Measurements from ENCODE around the gene PLEKHG5.
"Not testable (repeated sequence)": the region's sequence is repeated elsewhere in the genome, so short reads cannot be mapped to it uniquely, and the experiment has no call there.

PLEKHG5 gene

DNA sequence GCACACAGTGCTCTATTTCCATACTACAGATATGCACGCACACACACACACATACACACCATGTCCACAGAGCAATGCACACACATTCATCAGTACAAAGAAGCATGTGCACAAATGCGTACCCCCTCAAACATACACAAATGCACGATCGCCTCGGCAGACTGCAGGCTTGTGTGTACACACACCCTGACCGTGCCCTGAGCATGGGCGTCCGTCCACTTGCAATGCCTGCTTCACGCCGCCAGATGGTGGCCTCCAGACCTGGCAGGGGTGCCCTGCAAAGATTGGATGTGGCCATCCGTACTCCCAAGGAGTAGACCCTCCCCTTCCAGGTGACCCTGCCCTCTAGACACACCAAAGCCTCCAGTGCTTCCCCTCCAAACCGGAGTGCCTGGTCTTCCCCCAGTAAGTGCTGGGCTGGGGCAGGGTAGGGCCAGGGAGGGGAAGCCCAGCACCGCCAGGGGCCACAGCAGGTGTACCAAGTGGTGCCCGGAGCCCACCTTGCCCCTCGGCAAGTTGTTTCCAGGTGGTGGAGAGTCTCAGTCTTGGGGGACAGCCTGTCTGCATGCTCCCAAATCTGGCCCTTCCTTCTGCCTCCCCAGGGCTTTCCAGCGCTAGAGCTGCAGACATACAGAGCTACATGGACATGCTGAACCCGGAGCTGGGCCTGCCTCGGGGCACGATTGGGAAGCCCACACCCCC is 46.3 kb downstream of the PLEKHG5 start:
- DNase-seq: no peak

DNA sequence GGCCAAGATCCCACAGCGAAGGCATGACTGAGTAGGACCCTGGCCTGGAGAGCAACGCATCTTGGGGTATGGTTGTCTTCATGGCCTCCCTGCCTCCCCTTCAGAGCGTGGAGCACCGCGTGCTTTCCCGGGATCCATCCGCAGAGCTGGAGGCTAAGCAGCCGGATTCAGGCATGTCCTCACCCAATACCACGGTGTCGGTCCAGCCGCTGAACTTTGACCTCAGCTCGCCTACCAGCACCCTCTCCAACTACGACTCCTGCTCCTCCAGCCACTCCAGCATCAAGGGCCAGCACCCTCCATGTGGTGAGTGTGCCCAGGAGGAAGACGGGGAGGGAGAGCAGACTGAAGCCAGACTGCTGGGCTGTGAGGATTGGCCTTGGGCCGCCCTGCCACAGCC is 47.1 kb downstream of the PLEKHG5 start:
- DNase-seq: no peak

DNA sequence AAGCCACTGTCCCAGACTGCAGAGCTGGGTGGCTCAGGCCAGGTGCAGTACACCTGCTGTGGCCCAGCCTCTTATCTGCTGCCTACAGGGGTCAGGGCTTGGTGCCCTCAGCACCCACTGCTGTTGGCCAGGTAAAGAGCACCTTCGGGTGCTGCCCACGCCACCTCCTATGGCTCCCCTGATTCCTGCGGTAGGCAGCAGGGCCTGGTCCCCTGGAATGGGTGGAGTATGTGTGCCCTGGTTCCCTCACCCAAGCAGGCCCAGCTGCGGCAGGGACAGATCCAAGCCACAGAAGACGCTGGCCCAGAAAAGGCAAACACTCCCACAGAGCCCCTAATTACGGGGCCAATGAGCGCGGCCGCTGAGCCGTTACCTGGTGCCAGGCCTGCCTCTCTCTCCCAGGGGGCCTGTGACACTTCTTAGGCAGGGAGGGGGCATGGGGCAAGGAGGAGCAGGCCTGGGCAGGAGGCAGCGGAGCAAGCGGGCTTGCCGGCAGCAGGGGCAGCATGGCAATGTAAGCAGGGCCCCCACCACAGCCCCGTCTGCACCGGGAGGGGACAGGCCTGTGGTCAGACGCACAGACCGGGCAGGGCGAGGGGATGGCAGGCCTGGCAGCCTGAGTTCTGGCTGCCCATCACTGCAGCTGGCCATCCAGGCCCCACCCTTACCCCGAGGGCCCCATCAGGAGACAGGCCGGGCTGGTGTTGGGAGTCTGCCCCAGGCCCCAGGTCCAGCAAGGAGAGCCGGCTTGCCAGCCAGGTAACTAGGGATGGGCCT is 47.9 kb downstream of the PLEKHG5 start:
- DNase-seq: peak; percentile 66

DNA sequence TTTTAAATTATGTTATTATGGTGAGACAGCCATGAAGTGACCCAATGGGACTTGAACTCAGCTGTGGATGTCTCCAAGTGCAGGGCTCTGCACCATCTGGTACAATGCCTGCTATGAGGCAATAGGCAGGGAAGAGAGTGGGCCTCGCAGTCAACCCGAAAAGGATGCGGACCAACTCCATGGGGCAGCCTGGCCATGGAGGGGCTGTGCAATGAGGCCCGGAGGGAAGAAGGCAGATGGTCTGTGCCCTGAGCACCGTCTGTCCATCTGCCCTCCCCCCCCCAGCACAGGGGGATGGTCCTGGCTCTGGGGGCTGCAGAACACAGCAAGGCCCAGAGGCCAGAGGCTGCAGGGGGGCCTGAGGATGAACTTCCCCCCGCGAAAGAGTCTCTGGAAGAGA is 49.9 kb downstream of the PLEKHG5 start:
- DNase-seq: no peak

DNA sequence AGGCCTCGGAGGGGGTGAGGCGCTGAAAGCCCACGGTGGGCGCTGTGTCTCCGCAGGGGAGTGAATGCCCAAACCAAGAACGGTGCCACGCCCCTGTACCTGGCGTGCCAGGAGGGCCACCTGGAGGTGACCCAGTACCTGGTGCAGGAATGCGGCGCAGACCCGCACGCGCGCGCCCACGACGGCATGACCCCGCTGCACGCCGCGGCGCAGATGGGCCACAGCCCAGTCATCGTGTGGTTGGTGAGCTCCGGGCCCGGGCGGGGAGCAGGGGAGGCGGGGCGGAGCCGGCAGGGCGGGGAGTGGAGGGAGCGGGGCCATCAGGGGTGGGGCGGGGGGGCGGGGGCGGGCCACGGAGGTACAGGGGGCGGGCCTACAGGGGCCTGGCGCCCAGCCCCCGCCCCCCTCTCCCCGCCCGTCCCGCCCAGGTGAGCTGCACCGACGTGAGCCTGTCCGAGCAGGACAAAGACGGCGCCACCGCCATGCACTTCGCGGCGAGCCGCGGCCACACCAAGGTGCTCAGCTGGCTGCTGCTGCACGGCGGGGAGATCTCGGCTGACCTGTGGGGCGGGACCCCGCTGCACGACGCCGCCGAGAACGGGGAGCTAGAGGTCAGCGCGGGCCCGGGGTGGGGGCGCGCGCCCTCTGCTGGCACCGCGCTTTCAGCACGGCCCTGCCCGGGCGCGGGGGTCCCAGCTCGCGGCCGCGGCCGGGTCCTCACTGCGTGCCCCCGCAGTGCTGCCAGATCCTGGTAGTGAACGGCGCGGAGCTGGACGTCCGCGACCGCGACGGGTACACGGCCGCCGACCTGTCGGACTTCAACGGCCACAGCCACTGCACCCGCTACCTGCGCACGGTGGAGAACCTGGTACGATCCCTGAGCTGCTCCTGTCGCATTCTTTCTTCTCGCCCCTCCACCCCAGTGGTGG is 51.0 kb downstream of the PLEKHG5 start:
- DNase-seq: peak; percentile 77

DNA sequence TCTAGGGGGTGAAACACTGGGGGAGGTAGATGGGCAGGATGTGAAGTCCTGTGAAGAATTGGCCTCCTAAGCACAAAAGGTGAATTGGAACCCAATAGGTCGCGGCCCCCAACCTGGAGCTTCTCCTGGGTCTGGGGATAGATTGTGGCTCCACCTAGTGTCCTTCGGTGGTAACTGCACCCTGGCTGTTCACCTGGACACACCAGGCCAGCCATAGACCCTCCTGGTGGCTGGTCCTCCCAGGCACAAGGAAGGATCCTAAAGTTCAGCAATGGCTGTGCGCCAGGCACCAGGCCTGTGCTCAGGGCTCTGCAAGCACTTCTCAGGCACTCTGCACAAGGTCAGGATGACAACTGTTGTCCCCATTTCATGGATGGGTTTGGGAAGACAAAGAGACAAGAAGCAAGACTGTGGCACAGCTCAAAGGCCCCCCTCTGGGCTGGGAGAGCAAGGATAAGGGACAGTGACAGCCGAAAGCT is 53.4 kb downstream of the PLEKHG5 start:
- peak; percentile 68 for DNase-seq

DNA sequence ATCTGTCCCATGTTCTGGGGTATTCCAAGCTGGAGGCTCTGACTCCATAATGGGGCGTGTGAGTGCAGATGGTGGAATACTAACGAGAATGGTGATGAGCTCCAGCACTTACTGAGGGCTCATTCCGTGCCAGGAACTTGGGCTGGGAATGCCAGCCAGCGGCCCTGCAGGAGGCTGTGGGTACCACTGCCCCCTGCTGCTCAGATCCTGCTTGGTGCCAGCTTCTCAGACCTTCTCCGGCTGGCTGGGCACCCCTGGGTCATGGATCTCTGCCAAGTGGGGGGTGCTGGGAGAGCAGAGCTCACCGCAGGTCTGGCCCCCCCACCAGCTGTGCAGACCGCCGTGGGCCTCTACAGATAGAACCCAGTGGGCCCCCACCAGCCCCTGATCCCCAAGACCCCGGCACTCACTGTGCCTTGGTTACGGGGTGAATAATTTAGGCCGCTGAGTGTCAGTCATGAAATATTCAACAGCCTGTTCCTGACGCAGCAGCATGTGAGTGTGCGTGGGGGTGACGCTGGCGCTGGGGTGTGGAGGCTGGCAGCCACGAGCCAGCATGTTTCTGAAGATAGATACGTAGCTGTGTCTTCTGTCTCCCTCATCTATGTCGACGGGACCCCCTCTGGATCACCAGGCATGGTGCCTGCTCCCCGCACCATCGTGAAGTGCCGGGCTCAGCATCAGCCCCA is 54.3 kb downstream of the PLEKHG5 start:
- peak; percentile 69 for DNase-seq

DNA sequence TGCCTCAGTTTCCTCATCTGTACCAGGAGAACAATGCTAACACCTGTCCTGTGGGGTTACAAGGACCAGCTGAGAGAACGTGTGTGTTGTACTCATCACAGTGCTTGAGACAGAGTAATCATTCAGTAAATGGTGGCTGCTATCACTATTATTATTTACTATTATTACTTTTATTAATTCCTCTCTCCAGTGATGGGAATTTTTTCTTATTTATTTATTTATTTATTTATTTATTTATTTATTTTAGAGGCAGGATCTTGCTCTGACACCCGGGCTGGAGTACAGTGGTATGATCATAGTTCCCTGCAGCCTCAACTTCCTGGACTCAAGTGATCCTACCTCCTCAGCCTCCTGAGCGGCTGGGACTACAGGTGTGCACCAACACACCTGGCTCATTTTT is 55.2 kb downstream of the PLEKHG5 start:
- DNase-seq: not testable (repeated sequence)

DNA sequence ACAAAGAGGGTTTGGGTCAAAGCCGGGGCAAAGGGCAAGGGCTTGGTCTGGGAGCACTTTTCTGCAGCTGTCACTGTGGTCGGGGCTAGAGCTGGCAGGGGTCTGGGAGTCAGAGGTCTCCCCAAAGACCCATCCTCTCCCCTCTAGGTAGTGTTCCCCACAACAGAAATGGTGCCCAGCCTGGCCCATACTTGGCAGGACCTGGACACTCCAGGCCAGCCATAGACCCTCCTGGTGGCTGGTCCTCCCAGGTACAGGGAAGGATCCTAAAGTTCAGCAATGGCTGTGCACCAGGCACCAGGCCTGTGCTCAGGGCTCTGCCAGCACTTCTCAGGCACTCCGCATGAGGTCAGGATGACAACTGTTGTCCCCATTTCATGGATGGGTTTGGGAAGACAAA is 55.9 kb downstream of the PLEKHG5 start:
- DNase-seq: no peak

DNA sequence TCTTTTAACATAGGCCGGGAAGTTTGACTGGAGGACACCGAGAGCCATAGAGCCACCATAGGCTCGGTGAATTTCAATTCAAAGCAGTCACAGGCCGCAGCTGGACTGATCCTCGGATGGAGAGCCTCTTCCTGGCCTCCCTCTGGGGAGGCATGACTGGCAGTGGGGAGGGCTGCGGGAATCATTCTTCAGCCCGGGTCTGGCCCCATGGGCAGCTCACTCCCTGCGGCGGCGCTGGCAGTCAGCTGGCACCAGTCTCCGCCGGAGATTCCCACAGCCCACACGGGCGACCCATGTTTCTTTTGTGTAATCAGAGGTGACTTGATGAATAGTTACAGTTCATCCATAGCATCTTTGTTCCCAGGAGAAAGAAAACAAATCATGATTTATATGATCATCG is 56.3 kb downstream of the PLEKHG5 start:
- peak; percentile 36 for DNase-seq

DNA sequence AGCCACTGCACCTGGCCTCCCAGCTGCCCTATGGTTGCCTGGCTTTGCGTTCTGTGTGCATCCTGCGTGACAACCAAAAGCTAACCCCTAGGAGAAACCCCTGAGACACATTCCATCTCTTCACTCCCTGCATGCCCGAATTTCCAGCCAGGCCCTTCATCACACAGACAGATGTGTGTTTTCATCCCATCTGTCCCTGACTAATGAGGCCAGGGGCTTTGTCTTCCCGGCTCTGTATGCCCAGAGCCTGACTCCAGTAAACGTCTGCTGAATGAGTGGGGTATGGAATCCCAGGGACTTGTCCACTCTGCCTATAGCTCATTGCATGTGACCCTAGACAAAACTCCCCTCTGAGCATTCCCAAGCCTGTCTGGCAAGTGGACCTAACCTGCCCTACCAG is 57.3 kb downstream of the PLEKHG5 start:
- DNase-seq: peak; percentile 8

DNA sequence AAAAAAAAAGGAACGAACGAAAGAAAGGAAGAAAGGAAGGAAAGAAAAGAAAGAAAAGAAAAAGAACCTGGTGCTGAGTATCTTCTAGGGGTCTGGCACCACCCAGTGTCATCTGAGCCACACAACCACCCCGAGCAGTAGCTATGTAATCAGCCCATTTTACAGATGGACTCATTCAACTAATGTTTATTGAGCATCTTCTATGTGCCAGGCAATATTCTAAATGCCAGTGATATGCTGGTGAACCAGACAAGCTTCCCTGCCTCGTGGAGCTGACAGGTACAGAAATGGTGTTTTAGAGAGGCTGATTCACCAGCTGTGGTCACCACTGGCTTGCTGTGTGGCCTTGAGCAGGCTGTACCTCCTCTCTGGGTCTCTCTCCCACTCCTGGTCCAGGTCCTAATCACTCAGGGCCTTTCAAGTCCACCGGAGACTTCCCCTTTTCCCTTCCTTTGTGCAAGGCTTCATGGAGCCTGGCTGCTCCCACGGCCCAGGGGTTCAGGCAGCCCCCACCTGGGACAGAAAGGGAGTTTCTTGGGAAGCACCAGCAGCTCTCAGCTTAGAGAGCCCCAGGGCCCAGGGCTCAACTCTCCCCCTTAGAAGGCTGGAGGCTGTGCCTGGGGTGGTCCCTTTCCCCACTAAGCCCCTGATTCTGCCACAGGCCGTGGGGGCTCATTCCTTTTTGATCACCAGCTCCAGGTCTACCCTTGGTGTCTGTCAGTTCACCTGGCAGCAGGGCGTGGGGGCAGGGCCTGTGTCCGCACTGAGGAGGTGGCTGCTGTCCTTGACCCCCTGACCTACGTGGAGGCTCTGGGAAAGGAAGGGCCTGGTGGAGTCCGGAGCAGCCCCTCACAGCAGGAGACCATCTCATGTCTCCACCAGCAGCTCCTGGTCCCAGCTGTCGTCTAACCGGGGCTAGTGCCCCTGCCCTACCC is 59.6 kb downstream of the PLEKHG5 start:
- not testable (repeated sequence) for DNase-seq

DNA sequence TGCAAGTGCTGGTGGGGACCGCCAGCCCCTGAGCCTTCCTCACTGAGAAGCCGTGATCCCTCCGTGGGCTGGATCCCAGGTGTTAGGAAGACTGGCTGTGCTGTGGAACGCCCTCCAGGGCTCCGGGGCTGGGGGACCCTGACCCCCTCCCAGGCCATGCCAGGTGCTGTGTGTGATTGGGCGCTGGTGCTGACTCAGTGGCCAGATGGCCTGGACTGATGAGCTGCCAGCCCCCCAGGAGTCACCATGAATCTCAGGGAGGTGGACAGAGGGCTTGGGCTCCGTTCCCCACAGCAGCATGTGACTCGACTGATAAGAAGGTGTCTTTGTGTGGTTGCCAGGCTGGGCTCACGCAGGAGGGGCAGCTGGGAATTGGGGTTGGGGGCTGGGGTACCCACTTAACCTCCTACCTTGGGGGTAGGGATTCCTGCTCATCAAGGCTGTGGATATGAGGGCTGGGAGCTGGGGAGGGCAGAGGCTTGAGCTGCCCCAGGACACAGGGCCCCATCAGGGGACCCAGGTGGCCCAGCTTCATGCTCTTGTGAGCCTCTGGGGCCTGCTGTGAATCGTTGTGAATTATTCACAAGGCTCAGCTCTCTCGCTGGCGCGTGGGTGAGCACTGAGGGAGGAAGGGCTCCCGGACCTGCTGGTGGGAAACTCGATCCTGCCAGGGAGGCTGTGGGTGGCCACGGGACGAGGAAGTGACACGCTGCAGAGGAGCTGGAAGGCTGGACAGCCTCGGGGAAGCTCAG is 61.6 kb downstream of the PLEKHG5 start:
- not testable (repeated sequence) for DNase-seq

DNA sequence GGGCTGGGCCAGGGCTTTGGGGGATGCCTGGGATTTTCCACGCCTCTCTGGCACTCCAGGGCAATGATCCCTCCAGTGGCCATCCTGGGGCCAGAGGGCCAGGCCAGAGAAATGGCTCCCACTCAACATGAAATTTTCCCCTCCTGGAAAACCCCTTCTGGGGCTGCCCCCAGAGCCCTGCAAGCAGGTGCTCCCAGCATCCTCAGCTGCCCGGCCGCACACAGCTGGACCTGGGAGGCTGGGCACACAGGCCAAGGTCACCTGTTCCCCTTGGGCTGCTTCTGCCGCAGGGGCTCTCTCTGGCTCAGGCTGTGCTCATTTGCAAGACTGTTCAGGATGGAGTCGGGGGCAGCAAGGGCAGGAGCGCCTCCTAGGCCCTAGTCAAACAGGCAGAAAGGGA is 63.0 kb downstream of the PLEKHG5 start:
- not testable (repeated sequence) for DNase-seq

DNA sequence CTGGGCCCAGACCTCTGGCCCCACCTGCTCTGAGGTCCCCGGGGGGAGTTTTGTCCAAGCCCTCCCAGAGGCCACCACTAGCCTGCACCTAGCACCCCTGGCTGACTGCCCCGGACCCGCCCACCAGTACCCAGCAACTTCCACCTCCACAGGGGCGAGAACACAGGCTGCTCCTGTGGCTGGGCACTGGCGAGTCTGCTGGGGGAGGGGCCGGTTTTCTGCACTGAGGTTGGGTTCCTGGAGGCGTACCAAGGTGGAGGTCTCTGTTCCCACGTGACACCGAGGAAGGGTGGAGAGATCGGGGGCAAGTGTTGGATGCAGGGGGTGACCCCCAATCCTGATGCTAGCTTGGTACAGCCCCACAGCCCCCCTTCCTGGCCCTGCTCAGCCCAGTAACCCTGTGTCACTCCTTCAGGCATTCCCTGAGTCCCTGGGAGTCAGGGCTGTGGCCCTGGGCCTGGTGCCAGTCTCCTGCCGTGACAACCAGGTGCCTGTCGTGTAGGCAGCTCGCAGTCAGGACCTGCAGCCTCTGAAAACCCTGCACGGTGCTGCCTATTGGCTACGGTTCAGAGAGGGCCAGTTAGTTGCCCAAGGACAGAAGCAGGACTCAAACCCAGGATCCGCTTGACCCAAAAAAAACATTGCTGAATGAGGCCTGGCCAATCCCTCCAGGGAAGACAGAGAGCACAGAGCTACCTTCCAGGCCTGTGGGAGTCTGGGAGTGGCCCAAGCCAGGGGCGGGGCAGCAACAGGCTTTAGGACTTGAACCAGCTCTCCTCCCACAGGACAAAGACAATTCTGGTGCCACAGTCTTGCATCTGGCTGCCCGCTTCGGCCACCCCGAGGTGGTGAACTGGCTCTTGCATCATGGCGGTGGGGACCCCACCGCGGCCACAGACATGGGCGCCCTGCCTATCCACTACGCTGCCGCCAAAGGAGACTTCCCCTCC is 63.8 kb downstream of the PLEKHG5 start:
- peak; percentile 61 for DNase-seq

DNA sequence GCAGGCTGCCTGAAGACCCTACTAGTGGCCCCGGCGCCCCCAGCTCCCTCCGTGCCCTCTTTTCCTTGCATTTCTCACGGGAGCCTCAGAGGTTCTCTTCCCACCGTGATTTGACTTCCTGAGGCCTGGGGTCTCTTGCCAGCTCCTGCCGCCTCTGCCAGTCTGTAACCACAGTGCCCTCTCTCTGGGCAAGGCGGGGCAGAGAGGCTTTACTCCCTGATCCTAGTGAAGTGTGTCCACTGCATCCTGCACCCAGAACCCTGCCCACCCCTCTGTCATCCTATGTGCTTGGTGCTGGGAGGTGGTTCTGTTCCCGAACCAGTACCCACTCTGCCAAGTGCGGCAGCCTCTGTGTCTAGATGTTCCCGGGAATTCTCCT is 64.5 kb downstream of the PLEKHG5 start:
- DNase-seq: no peak

DNA sequence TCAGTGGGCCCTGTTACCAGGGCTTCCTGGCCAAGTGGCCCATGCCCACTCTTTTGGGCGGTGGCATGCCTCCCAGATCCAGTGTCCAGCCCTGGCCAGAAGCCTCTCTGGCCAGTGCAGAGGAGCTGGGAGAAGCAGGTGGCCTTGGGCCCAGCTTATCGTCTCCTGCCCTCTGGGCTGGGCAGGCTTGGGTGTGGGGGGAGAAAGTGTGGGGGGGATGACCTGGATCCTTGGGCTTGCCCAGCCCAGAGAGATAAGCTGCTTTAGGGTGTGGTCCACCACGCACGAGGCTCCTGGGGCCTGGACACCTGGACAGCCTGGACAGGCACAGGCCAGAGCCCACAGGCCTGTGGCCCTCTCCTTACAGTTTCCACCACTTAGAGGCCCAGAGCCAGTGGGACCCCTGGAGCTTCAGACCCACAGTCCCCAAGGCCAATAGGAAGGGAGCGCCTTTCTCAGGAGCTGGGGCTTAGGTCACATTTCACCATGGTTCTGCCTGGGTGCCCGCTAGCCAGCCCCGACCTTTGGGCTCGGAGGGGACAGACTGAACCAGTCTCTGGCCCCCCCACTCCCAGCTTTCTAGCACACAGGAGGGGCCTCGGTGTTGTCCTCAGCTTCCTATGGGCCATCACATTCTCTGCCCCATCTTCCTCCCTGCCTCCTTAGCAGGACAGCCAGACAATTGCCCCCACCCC is 65.0 kb downstream of the PLEKHG5 start:
- DNase-seq: no peak

DNA sequence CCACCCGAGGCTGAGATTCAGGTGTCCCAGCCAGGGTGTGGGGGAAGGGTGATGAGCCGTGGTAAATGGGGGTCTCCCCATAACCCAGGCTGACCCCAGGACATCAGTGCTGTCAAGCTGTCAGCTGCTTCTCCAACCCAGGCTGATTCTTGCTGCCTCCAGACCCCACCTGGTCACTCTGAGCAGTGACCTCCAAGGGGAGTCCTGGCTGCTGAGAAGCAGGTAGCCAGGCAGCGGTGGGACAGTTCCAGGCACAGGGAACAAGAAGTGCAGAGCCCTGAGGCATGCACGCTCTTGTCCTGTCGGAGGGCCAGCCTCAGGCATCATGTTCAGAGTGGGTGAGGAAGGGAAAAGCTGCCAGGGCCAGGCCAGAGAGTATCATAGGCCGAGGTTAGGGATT is 65.8 kb downstream of the PLEKHG5 start:
- DNase-seq: no peak
